Measurements from ENCODE around the gene ITSN2. TPM values are rescaled to one million over a fixed set of nuclear protein-coding genes. Genes with fewer than 3 reads are reported as not detected.

Gene ITSN2
- polyA plus RNA-seq, 1 donor (not counting 4 experiments of a cell fraction or from before 2014, with no cell fraction given), result 19.7 TPM

- TF ChIP-seq, protein P1, sequence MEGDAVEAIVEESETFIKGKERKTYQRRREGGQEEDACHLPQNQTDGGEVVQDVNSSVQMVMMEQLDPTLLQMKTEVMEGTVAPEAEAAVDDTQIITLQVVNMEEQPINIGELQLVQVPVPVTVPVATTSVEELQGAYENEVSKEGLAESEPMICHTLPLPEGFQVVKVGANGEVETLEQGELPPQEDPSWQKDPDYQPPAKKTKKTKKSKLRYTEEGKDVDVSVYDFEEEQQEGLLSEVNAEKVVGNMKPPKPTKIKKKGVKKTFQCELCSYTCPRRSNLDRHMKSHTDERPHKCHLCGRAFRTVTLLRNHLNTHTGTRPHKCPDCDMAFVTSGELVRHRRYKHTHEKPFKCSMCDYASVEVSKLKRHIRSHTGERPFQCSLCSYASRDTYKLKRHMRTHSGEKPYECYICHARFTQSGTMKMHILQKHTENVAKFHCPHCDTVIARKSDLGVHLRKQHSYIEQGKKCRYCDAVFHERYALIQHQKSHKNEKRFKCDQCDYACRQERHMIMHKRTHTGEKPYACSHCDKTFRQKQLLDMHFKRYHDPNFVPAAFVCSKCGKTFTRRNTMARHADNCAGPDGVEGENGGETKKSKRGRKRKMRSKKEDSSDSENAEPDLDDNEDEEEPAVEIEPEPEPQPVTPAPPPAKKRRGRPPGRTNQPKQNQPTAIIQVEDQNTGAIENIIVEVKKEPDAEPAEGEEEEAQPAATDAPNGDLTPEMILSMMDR (optimal IDR thresholded peaks at IDR 0.05 in 1 of 3, IDR thresholded peaks at IDR 0.05 in 1 of 3, conservative IDR thresholded peaks at IDR 0.05 in 1 of 3; ENCODE audit: extremely low read depth in 1 of 3, insufficient read depth in 2 of 3, low read length in 3 of 3), result no peak
- TF ChIP-seq EZH2 (IDR thresholded peaks at IDR 0.05; ENCODE audit: low read length), result no peak
- Histone ChIP-seq H3K4me3 (ENCODE audit: control insufficient read depth in 2 of 3, extremely low read depth in 1 of 3, insufficient read depth in 2 of 3, low read depth in 1 of 3, low read length in 3 of 3) (no peak overlapping the region), H2AFZ (ENCODE audit: control insufficient read depth, low read length) (no peak overlapping the region), H3K27me3 (ENCODE audit: control insufficient read depth, extremely low read depth, insufficient read depth, low read length) (no peaks in the 10 kb centered on the region), H3K4me2 (ENCODE audit: control insufficient read depth, extremely low read depth, insufficient read depth, low read depth, low read length) (no peak overlapping the region), H3K9me3 (ENCODE audit: control insufficient read depth, low read depth, low read length) (no peaks in the 10 kb centered on the region), H3K36me3 (ENCODE audit: control insufficient read depth in 2 of 2, extremely low read depth in 1 of 2, insufficient read depth in 2 of 2, low read length in 2 of 2) (no peaks in the 10 kb centered on the region), H3K4me1 (ENCODE audit: control insufficient read depth, extremely low read depth, insufficient read depth, low read length) (peaks cover 6% of the 10 kb centered on the region), H3K79me2 (ENCODE audit: control insufficient read depth, insufficient read depth, low read length) (peaks cover 69% of the 10 kb centered on the region), H4K20me1 (ENCODE audit: control insufficient read depth, extremely low read depth, insufficient read depth, low read length) (no peaks in the 10 kb centered on the region), H3K9me1 (ENCODE audit: control insufficient read depth, extremely low read depth, insufficient read depth, low read length) (peaks cover 2% of the 10 kb centered on the region), H3K9ac (ENCODE audit: control insufficient read depth, extremely low read depth, insufficient read depth, low read length) (no peak overlapping the region), H3K27ac (ENCODE audit: control insufficient read depth, insufficient read depth, low read length) (no peak overlapping the region)
- FAIRE-seq (no peak), DNase-seq (ENCODE audit: low read depth, low spot score) (no peak)
- dilution Hi-C loops (cut with MboI; ENCODE audit: extremely low pct_ligation_motif_present, low sequenced_read_pairs), result no loop called here
These were observed 8.8 kb downstream of the ITSN2 start for GRCh38 chr2:24351627-24351938.

DNA sequence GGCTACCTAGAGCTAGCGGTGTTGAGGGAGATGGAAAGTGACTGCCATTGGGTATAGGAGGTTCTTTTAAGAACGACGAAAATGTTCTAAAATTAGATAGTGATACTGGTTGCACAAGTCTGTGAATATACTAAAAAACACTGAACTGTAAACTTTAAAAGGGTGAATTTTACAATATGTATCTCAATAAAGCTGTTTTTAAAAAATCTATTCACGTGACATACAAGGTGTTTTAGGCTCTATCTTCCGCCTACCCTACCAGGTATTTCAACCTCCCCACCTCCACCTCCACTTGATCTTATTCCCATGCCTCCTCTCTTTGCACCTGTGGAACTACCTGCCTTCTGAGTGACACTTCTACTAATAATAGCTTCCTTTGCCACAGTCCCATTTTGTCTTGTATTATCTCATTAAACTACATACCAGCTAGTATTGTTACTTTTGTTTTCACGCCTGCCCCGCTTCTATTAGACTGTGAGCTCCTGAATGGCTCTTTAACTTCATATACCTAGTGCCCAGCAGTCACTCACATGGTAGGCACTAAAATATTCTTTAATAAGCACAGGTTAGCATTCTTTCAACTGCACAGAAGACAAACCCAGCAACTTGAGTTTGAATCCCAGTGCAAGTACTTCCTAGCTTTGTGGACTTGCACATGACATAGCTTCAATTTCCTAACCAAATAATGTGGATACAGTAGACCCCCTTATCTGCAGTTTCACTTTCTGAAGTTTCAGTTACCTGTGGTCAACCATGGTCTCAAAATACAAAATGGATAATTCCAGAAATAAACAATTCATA is 9.3 kb downstream of the ITSN2 start:
- Histone ChIP-seq H3K27ac (ENCODE audit: control insufficient read depth, insufficient read depth, low read length) (no peak overlapping the region), H2AFZ (ENCODE audit: control insufficient read depth, low read length) (no peak overlapping the region), H3K4me3 (ENCODE audit: control insufficient read depth in 2 of 3, extremely low read depth in 1 of 3, insufficient read depth in 2 of 3, low read depth in 1 of 3, low read length in 3 of 3) (no peak overlapping the region), H3K27me3 (ENCODE audit: control insufficient read depth, extremely low read depth, insufficient read depth, low read length) (no peaks in the 10 kb centered on the region), H3K4me2 (ENCODE audit: control insufficient read depth, extremely low read depth, insufficient read depth, low read depth, low read length) (no peak overlapping the region), H4K20me1 (ENCODE audit: control insufficient read depth, extremely low read depth, insufficient read depth, low read length) (no peaks in the 10 kb centered on the region), H3K4me1 (ENCODE audit: control insufficient read depth, extremely low read depth, insufficient read depth, low read length) (peaks cover 6% of the 10 kb centered on the region), H3K36me3 (ENCODE audit: control insufficient read depth in 2 of 2, extremely low read depth in 1 of 2, insufficient read depth in 2 of 2, low read length in 2 of 2) (no peaks in the 10 kb centered on the region), H3K9me1 (ENCODE audit: control insufficient read depth, extremely low read depth, insufficient read depth, low read length) (peaks cover 2% of the 10 kb centered on the region), H3K9ac (ENCODE audit: control insufficient read depth, extremely low read depth, insufficient read depth, low read length) (no peak overlapping the region), H3K9me3 (ENCODE audit: control insufficient read depth, low read depth, low read length) (no peaks in the 10 kb centered on the region), H3K79me2 (ENCODE audit: control insufficient read depth, insufficient read depth, low read length) (peaks cover 70% of the 10 kb centered on the region)
- no peak for TF ChIP-seq EZH2 (IDR thresholded peaks at IDR 0.05; ENCODE audit: low read length)
- TF ChIP-seq, protein P1 (optimal IDR thresholded peaks at IDR 0.05 in 1 of 3, IDR thresholded peaks at IDR 0.05 in 1 of 3, conservative IDR thresholded peaks at IDR 0.05 in 1 of 3; ENCODE audit: extremely low read depth in 1 of 3, insufficient read depth in 2 of 3, low read length in 3 of 3), result no peak
- dilution Hi-C loops (cut with MboI; ENCODE audit: extremely low pct_ligation_motif_present, low sequenced_read_pairs), result no loop called here
- DNase-seq (ENCODE audit: low read depth, low spot score) (no peak), FAIRE-seq (no peak)

Measured in keratinocyte (primary cell).